HG02588 (cell line): ENCODE results near the gene ZNF664.

Experiments used
- ATAC-seq: cut with Tn5 transposase; IDR thresholded peaks from one replicate; pipeline ENCODE4 v1.9.1; 2021; ENCODE audit warnings: mild to moderate bottlenecking, moderate library complexity; ENCODE audit not compliant: unreplicated experiment

Gene ZNF664

DNA sequence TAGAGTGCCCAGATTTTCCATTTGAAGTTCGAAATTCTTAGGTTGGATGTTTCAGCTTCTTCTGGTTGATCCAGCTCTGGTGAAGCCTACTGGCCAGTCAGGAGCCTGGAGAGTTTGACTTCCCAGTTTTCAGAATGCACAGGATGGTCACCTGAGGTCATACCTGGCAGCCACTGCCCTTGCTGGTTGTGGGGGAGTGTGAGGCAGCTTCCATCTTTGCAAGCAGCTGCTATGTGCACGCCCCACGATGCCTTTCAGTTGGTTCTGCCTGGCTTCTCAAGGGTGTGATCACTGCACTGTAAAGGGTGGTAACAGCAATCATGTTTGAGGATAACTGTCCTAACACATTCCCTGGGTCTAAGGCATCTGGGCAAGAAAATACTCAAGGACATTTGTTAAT, 15.8 kb upstream of the ZNF664 start:
- ATAC-seq, result no peak

DNA sequence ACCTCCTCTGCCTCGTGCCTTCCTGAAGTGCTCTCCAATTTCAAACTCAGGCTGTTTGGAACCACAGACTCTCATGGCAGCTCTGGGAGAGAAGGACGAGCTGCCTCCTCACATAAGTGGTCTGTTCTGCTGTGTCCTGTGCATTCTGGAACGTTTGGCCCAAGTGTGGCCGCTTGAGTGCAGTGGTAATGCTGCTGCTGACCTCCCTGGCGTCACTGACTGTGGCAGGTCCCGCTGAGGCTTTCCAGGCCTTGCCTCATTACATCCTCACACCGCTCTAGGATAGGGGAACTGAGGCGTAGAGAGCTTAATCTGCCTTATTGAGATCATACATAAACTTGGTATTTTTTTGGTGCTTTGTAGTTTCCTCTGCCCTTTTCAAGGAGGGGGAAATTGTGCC, 14.6 kb upstream of the ZNF664 start:
- ATAC-seq, result no peak

DNA sequence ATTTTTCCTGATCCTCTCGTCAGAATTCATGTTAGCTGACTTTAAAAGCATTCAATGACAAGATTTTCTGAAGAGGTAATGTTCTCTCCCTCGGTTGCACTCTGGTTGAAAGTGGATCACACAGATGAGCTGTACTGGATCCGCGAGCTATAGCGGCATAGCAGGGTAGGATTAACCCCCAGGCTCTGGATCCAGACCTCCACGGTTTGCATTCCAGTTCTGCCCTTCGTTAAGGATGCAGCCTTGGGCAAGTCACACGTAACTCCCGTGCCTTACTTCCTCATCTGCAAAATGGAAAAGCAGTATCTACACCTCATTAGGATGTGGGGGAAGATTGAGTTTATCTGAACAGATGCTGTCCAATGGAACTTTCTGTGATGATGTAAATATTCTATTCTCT, 14.1 kb upstream of the ZNF664 start:
- ATAC-seq, result no peak

DNA sequence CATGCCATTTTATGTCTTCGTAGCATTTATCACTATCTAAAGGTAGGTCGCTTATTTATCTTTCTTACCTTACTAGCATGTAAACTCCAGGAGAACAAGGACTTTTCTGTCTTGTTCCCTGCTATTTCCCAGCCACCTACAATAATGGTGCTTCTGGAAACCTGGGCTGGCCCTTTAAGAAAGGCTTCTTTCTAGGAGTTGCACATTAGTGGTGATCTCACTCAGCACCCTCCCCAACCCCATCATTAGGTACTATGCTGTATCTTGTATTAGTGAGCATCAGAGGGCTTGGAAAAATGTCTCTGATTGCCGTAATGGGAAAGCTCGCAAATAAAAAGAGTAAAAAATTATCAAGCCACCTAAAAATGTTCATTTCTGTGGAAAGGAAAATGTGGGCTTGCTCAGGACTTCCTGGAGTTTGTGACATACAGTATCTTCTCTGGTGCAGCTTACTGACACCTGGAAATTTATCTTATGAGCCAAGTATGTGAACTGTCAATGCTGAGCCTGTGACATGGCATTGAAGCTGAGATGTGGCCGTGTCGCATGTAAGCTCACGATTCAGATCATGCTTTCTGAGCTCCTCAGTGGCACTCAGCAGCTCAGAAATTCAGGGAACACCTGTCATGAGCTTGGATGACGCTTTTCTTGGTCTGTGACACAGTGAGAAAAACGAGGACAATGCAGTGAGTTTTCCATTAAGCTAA, 12.8 kb upstream of the ZNF664 start:
- no peak for ATAC-seq

DNA sequence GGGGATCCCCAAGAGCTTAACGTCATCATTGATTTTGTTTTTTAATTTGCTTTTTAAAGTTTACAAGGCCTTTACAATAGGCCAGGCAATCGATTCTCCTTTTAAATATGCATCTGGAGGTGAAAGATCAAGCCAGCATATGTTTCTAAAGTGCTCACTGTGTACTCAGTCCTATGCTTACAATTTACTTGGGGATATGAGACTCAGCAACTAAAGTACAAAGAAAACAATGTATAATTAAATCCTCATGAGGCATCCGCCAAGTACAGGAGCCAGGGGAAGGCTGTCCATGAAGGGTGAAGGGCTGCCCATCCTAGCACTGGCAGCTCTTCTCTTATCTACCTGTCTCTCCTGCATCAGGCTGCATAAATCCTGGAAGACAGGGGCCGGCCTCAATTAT, 12.2 kb upstream of the ZNF664 start:
- no peak for ATAC-seq

DNA sequence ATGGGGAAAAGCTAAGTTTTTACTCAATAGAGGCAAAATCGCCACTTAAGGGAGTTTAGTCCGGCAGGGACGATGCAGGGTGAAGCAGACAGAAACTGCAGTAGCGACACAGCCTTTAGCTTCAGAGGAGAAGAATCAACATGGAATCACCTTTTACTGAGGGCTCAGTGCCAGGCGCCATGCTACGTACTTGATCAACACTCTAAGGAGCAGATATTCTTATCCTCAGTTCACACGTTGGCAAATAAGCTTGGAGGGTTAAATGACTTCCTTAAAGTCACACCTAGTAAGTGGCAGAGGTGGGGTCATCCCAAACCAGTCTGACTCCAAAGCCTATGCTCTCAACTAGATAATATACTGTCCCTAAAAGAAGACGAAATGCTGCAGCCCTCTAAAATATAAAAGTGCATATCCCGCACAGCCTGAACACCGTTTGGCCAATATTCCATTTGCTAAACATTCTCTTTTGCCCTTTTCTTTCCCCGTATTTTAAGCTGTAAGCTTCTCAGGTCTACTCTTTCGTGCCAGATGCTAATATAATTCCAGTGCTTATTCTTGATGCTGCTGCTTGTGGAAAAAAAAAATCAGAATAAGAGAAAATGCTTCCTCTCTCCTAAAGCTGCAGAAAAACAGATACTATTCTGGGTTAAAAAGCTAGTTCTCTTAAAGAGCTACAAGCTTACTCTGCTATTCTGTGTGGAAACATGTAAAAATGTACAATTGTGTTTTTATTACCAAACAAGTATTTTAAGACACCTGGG, 11.2 kb upstream of the ZNF664 start:
- ATAC-seq, result no peak

DNA sequence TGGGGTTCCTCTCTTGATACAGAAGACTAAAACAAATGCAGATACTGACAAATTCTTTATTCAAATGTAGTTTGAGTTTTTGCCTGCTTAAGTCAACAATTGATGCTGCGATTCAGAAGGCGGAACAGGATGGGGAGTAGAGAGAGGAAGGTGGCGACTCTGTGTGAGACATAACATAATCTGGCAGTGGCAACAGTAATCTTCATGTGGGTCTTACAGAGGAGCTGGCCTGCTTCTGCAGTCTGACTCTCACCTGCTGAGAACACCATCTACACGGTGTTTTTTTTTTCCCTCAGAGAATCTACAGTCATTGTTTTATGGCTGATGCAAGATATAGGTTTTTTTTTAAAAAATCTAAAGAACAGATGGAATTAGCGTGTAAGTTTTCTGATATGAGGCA, 10.5 kb upstream of the ZNF664 start:
- ATAC-seq, result no peak

DNA sequence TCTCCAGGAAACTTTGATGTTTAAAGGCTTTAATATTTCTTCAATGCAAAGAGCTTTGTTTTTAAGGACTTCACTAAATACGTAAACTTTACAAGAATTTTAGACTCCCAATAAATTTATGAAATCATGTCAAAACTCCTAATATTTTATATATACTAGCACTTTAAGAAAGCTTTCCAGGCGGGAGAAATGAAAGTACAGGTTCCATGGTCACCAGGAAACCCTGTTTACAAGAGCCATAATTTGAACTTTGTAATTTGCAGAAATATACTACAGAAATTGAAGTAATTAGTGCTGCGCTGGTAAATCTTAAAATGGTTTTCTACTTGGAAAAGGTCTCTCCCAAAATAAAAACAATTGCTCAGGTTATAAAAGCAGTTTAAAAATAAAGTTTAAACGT, 9.2 kb upstream of the ZNF664 start:
- ATAC-seq, result no peak

DNA sequence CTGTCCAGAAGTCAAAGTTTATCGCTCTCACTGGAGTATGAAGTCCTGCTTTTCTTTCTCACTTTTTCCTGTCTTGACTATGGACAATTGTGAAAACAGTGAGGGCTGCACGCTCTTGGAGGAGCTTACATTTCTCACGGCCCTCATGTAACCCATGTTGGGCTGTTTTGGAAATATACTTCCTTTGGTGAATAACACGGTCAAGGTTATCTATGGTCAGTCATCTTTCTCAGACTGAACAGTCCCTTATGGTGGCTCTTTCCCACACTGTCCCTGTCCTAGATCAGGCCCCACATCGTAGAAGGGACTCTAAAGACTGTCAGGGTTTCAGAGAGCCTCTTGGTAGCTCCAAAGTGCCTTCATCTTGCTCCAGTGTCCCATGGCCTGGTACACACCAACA, 7.6 kb upstream of the ZNF664 start:
- no peak for ATAC-seq

DNA sequence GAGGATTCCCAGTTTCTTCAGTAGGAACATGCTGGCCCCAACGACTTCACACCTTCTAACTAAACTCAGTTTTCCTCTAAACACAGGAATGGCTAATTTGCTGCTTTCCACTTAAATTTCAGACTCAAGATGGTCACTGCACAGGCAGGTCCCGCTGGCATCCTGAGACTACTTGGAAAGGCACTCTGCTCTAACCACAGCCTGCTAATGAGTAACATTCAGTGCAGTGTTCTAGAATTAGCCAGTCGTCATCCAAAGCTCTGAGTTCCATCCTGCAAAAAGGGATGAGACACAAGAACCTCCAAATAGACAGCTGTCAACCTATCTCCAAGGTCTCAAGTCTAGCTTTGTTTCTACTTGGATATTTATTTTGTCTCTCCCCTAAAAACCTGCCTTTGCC, 6.4 kb upstream of the ZNF664 start:
- no peak for ATAC-seq

DNA sequence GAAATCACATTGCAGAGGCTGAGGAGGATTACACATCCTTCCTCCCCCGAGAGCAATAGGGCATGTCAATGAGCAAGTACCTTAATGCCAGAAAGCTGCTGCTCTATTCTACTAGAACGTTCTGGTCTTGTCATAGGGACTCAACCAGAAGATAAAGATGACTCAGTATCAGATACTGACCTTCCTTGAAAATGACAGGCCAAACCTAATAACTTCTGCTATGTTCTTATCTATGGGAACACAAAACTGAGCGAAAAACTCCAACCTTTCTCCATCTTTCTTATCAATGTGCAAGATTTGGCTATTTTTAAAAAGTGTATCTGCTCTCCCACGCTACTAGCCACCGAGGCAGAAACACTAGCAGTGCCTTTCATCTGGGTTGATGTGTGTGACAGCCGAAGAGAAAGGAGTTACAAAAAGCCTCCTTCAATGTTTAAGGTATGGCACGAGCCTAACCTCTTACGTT, 5.9 kb upstream of the ZNF664 start:
- no peak for ATAC-seq

DNA sequence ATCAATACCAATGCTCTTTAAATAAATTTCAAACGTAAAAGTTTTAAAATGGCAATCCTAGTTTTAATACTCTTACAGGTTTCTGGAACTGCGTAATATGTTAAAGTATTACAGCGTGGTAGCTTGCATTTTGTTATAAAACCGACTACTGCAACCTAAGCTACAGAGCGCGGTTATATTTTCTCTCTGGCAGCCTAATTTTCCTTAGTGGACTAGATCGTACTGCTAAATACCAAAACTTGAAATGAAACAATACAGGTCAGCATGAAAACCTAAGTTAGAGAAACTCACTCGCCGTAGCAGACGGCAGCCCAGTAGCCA, 1.6 kb upstream of the ZNF664 start:
- no peak for ATAC-seq

DNA sequence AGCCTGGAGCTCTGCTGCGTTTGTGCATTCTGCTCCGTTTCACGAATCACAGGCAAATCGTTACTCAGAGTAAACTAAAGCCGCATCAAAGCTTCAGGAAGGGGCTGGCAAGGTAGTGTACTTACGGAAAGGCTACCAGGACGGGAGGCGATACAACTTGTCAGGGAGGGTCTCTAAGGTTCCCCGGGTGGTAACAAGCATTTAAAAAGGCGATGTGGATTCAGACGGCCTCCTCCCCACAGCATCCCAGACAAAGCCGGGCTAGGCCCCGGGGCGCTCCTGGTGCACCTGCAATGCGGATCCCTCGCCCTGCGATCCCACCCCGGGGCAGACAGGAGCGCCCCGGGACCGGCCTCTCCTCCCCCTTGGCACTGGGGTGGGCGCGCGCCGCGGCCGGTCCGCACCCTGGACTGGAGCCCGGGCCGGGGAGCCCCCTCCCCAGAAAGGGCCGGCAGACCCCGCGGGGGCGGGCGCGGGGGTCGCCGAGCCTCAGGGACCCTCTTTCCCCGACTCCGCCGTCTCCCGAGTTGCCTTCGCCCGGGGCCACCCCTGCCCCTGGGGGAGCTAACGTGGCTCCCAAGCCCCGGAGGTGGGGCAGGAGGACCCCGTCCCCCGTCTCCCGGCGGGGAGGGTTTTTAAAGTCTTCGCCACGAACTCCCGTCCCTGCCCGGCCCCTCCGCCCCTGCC, 1.1 kb upstream of the ZNF664 start:
- ATAC-seq, result peak; percentile 6

DNA sequence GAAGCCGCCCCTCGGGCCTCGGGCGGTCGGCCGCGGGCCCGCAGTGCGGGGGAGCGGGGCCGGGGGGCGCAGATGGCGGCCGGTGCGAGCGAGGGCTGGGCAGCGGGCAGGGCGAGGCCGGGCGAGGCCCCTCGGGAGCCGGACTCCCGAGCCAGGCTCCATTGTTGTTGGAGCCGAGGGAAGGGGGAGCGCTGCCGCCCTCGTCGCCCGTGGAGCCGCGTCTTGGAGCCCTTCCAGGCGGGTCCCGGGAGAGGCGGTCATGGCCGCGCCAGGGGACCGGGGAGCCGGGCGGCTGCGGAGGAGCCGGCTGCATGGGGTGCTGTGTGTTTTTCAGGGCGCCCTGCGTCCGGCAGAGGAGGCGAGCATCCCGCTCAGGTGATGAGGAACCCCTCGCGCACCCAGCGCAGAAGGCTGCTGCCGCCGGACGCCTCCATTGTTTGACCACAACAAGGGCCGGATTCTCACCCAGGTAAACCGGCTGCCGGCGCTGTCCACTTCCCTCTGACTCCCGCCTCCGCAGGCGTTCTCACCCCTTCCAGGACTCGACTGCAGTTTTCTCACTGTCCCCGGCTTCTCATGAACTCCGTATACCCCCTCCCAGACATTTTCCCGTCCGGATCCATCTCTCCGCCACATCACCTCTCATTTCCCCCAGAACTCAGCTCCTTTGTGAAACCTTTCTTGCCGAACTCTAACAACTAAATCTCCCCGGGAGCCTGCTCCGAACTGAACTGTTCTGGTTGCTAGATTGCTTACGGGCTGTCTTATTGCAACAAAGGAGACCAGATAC, 732 bp downstream of the ZNF664 start:
- peak; percentile 6 for ATAC-seq

DNA sequence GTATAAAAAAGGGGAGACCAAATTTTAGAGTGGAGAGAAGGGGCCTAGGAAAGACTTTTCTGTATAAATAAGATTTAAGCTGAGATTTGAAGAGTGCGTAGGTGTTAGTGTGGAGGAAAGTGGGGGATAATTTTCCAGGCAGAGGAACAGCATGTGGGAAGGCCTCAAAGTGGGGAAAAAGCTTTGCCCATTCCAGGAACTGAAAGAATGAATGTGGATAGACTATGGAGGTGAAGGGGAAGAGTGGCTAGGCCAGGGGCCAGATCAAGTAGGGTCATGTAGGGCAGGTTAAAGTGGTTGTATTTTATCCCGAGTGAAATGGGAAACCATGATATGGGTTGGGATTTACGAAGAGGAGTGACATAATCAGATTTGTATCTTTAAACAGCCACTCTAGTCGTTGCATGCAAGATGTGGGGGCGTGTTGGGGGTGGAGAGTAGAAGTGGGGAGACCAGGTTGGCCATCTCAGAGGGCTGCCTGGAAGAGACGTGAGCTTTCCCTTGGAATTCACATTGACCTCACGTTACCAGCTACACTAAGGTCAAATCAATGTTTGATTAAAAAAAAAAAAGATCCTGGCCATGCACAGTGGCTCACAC, 3.3 kb downstream of the ZNF664 start:
- ATAC-seq, result no peak

DNA sequence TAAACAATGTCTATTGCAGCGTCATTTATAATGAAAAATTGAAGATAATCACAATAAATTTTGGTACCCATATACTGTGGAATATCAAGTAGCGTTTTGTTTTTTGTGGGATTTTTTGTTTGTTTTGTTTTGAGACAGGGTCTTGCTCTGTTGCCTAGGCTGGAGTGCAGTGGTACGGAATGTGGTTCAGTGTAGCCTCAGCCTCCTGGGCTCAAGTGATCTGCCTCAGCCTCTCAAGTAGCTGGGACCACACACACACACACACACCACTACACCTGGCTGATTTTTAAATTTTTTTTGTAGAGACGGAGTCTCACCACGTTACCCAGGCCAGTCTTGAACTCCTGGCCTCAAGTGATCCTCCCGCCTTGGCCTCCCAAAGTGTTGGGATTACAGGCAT, 6.6 kb downstream of the ZNF664 start:
- no peak for ATAC-seq

DNA sequence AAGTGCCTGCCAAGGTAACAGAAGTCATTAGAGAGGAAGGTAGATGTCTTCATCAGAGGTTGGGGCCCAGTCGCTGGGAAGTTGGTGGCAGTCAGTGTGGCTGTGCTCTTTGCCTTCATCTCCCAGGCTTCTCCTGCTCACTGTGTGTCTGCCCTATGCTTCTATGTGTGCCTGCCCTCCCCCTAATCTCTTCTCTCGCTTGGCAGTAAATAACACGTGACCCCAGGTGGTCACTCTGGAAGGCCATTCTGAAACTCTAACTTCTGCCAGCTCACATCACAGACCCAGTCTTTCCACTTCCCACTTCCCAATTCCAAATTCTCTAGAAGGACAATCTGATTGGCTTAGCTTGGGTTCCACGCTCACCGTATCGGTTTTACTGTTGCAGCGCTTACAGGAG, 9.3 kb downstream of the ZNF664 start:
- no peak for ATAC-seq

DNA sequence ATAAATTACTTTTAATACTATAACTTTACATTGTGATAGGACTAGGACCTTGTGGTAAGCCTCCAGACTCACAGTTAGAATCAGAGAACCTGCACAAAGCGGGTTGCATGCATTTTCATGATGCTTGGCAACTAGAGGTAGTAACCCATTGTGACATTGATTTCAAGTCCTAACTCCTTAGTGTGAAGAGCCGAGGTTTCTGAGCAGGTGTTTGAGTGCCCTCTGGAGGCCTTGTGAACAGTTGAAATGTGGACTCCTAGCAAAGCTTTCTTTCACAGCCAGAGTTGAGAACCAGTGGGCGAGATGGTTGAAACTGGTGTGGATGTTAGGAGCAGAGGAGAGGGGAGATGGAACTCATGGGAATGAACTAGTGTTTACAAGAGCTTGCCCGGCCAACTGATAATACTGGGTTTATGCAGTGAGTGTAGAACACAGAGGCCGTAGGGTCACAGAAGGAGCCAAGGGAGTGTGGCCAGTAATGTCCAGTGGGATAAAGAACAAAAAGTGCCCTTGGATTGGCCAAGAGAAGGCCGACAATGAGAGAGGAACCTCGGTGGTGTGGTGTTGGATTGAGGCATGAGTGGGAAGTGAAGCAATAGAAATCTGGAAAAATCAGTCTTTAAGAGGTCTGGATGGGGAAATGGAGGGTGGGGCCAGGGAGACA, 10.9 kb downstream of the ZNF664 start:
- no peak for ATAC-seq

DNA sequence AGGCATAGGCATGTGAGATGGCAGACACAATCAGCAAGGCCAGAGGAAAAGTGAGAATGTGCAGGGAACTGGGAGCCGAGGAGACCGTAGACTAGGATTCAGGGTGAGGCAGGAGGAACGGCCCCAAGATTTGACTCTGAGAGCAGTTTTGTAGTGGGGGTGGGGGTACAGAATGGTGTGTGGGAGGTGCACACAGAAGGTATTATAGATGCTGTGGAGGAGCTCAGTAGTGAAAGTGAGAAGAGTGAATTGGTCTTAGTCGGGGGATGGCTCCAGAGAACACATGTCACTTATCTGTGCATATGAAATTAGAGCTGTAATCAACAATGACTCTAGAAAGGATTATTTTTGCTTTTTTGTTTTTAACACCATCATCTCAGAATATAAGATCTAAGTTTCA, 11.9 kb downstream of the ZNF664 start:
- ATAC-seq, result no peak

DNA sequence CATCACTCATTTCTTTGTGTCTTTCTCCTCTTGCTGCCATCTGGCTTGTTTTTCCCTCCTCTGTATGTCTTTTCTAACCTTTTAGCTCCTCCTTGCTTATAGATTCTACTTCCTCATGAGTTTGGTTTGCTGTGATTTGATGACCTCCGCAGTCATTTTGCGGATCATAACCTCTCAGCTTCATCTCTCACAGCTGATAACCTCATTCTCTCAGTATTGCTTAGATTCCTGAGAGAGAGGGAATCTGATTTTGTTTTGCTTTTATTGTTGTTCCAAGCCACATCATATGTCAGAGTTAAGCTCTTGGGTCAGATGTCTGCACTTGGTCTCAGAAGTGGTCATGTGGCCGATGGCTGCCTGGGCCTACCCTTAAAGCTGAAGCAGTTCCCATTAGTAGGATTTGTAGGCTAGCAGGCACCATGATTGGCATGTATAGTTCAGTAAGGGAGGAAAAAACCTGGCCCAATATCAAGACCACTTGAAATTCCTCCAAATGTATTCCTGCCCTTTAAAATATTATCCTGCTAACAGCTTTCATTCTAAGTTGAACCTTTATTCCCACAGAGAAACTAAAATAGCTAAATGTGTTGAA, 13.5 kb downstream of the ZNF664 start:
- no peak for ATAC-seq
